ENCODE measurements around the gene IFI30. TPM values are rescaled to one million over a fixed set of nuclear protein-coding genes. Genes with fewer than 3 reads are reported as not detected.

IFI30 gene
- total RNA-seq, 1 donor from 2014 or later = not detected

DNA sequence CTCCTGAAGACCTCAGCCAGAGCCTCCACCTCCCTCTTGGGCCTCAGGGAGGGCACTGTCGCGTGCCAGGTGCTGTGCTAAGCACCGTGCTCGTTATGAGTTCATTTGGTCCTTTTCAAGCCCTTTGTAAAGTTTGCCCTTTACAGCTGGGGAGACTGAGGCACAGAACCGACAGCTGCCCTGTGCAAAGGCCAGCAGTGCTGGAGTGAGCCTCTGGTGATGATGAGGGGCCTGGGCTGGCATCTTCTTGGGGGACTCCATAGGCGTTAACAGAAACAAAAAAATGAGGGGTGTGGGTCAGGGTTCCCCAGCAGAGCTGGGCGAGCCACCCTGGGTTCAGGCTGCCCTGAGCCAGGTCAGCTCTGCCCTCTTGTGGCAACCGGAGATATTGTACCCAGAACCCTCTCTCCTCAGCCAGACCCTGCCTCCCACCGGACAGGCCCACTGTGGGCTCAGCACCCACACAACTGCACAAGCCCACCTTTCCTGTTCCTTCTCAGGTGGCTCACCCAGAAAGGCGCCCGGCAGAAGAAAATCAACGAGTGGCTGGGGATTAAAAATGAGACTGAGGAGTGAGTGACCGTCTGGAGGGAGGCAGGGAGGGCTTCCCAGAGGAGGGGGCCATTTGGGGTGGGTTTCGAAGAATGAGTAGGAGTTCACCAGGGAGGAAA lies 5.5 kb upstream of the IFI30 start:
- peaks cover 10% of the 10 kb centered on the region for H3K36me3 Mint-ChIP-seq (ENCODE audit: low read depth)
- DNase-seq (ENCODE audit: low read depth, low spot score) = peak; percentile 61
- peak overlapping the region; percentile 41 for H3K4me3 Mint-ChIP-seq
- no peaks in the 10 kb centered on the region for H3K4me1 Mint-ChIP-seq
- H3K27ac Mint-ChIP-seq (ENCODE audit: unreplicated experiment) = no peak overlapping the region
- H3K9me3 Mint-ChIP-seq = no peaks in the 10 kb centered on the region
- TF ChIP-seq, protein P1, sequence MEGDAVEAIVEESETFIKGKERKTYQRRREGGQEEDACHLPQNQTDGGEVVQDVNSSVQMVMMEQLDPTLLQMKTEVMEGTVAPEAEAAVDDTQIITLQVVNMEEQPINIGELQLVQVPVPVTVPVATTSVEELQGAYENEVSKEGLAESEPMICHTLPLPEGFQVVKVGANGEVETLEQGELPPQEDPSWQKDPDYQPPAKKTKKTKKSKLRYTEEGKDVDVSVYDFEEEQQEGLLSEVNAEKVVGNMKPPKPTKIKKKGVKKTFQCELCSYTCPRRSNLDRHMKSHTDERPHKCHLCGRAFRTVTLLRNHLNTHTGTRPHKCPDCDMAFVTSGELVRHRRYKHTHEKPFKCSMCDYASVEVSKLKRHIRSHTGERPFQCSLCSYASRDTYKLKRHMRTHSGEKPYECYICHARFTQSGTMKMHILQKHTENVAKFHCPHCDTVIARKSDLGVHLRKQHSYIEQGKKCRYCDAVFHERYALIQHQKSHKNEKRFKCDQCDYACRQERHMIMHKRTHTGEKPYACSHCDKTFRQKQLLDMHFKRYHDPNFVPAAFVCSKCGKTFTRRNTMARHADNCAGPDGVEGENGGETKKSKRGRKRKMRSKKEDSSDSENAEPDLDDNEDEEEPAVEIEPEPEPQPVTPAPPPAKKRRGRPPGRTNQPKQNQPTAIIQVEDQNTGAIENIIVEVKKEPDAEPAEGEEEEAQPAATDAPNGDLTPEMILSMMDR (conservative IDR thresholded peaks at IDR 0.05) = peak; percentile 76
- peaks cover 5% of the 10 kb centered on the region for H3K27me3 Mint-ChIP-seq (ENCODE audit: low read depth)

DNA sequence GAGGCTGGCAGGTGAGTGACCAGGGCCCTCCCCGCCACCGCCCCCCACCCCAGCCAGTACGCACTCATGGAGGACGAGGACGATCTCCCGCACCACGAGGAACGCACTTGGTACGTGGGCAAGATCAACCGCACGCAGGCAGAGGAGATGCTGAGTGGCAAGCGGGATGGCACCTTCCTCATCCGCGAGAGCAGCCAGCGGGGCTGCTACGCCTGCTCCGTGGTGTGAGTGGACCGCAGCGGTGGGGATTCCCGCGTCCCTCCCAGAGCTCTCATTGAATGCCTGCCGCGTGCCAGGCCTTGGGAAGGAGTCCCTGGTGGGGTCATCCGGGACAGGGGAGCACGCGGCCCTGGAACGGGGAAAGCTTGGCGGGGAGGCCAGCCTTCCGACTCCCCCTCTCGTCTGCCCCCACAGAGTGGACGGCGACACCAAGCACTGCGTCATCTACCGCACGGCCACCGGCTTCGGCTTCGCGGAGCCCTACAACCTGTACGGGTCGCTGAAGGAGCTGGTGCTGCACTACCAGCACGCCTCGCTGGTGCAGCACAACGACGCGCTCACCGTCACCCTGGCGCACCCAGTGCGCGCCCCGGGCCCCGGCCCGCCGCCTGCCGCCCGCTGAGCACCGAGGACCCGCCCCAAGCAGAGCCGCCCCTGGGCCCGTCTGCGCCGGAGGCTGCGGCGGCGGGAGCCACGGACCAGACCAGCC lies 4.8 kb upstream of the IFI30 start:
- peaks cover 1% of the 10 kb centered on the region for H3K4me1 Mint-ChIP-seq
- DNase-seq (ENCODE audit: low read depth, low spot score) = no peak
- H3K9me3 Mint-ChIP-seq = no peaks in the 10 kb centered on the region
- TF ChIP-seq, protein P1 (conservative IDR thresholded peaks at IDR 0.05) = no peak
- H3K4me3 Mint-ChIP-seq = no peak overlapping the region
- H3K27ac Mint-ChIP-seq (ENCODE audit: unreplicated experiment) = no peak overlapping the region
- H3K27me3 Mint-ChIP-seq (ENCODE audit: low read depth) = peaks cover 12% of the 10 kb centered on the region
- H3K36me3 Mint-ChIP-seq (ENCODE audit: low read depth) = peaks cover 8% of the 10 kb centered on the region

DNA sequence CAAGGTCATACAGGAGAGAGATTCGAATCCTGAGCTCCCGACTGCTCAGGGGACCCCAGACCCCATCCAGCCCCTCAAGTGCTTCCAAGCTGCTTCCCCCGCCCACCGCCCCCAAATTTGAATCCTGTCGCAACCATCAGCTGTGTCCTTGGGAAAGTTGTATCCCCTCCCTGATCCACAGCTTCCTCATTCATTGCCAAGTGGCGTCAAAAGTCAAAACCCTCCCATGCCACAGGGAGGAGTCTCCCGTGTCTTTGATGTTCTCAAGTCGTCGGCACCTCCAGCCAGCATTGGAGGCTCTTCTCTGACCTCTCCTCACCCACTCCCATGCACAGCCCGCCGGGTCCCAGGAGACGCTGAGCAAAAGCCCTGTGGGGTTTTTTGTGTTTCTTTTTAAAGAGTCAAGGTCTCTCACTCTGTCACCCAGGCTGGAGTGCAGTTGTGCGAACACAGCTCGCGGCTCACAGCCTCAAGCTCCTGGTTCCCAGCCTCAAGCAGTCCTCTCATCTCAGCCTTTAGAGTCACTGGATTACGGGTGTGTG lies 2.8 kb upstream of the IFI30 start:
- Mint-ChIP-seq H3K36me3 (ENCODE audit: low read depth) (peaks cover 8% of the 10 kb centered on the region), H3K27ac (ENCODE audit: unreplicated experiment) (no peak overlapping the region), H3K9me3 (no peaks in the 10 kb centered on the region), H3K27me3 (ENCODE audit: low read depth) (peaks cover 30% of the 10 kb centered on the region), H3K4me1 (peaks cover 7% of the 10 kb centered on the region), H3K4me3 (no peak overlapping the region)
- TF ChIP-seq, protein P1 (conservative IDR thresholded peaks at IDR 0.05) = no peak
- DNase-seq (ENCODE audit: low read depth, low spot score) = no peak

DNA sequence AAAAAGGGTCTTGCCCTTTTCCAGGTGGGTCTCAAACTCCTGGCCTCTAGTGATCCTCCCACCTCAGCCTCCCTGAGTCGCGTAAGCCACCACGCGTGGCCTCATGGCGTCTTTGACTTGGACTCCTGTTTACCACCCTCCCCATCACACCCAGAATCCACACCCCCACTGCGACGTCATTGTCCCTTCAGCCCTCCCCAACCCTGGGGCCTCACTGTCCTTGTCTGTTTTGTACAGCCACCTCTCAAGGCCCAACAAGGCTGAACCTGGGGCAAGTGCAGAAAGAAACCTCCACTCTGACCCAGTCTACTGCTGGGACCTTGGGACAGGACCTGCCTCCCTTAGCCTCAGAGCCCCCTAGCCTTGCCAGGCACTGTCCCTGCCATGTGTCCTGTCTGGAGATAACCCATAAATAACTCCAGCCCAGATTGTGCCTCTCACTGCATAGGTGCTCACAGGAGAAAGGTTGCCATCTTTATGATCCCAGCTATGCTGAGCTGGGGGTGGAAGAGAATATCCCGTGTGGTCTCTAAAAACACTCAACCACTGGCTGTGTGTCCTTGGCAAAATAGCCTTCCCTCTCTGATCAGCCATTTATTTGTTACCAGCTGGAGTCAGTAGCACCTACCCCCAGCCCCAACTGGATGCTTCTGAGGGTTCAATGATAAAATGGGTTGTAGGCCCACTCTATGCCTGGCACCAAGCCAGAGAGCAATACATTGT lies 1.8 kb upstream of the IFI30 start:
- H3K4me1 Mint-ChIP-seq = peaks cover 7% of the 10 kb centered on the region
- peaks cover 37% of the 10 kb centered on the region for H3K27me3 Mint-ChIP-seq (ENCODE audit: low read depth)
- DNase-seq (ENCODE audit: low read depth, low spot score) = no peak

More for the DNA sequence above, 1.8 kb upstream of the IFI30 start:
- Mint-ChIP-seq H3K36me3 (ENCODE audit: low read depth) (peaks cover 8% of the 10 kb centered on the region), H3K27ac (ENCODE audit: unreplicated experiment) (no peak overlapping the region), H3K9me3 (no peaks in the 10 kb centered on the region), H3K4me3 (no peak overlapping the region)
- TF ChIP-seq, protein P1 (conservative IDR thresholded peaks at IDR 0.05) = no peak
